OCI-LY7 (cell line): ENCODE results near the gene SLC44A4.

Experiments used
- CTCF ChIP-seq: fragments of 200-600 bp; sonication (generic); conservative IDR thresholded peaks from 2 replicates; pipeline ENCODE4 v1.5.1; 2014; ENCODE audit warnings: mild to moderate bottlenecking, antibody characterized with exemption, low read length, moderate library complexity, mixed read lengths
- EZH2phosphoT487 ChIP-seq: fragments of 200-600 bp; sonication (generic); IDR thresholded peaks from 2 replicates; pipeline ENCODE4 v1.6.1; 2018; ENCODE audit warnings: low read depth, borderline replicate concordance, mild to moderate bottlenecking, mixed run types, antibody characterized with exemption, low read length, moderate library complexity, mixed read lengths

GRCh38 chr6:31897612-31898382 lies 19.0 kb upstream of the SLC44A4 start, which contains the start of gene EHMT2:
- TF ChIP-seq CTCF (no peak), EZH2phosphoT487 (no peak)
